NT2/D1 (cell line): Measurements from ENCODE around the gene SLC26A6.

Experiments
- SUZ12 ChIP-seq: IDR thresholded peaks from 2 replicates; pipeline ENCODE4 v1.6.1; 2011; ENCODE audit not compliant: insufficient read length, insufficient read depth; ENCODE audit errors: extremely low read depth
- YY1 ChIP-seq: IDR thresholded peaks from 2 replicates; pipeline ENCODE4 v1.6.1; 2011; ENCODE audit not compliant: insufficient read length, insufficient read depth

DNA sequence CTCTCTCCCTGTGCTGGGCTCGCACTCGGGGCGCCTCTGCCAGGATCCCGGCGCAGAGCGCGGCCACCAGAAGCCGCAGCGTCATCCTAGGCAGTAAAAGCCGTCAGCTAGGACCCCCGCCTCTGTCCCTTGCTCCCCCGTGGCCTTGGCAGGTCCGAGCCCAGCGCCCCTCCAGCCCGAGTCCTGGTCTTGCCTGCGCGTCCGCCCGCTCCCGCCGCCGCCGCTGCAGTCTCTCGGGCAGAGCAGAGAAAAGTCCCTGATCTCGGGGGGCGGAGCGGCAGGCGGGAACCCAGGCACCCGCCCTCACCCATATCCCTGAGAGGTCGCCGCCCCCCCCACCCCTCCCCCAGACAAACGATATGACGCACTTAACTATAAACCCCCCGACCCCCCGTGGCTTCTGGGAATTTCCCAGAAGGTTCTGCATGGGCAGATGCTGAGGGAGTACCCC, 40.2 kb downstream of the SLC26A6 start, which contains the start of gene COL7A1:
- TF ChIP-seq SUZ12 (no peak), YY1 (no peak)
